Activated naive CD8-positive, alpha-beta T cell treated with anti-CD3 and anti-CD28 coated beads, Interleukin-2, amount 50 U/mL, for 24 hours (primary cell): ENCODE results near the gene RNF141.
A peak's percentile ranks its signal among the peaks of the same experiment; 100 is the strongest.

Experiments
- ATAC-seq: fragments of 150-1000 bp; cut with Tn5 transposase; one replicate; pipeline ENCODE4 v1.10.0; 2021
- DNase-seq: peaks from one replicate; pipeline ENCODE4 v3.0.0; 2021
- H3K27ac Mint-ChIP-seq: one replicate; pipeline ENCODE4 v1.8.0; 2021; ENCODE audit warnings: mild to moderate bottlenecking, mixed read lengths
- H3K27me3 Mint-ChIP-seq: one replicate; pipeline ENCODE4 v1.8.0; 2021; ENCODE audit warnings: mixed read lengths
- H3K36me3 Mint-ChIP-seq: one replicate; pipeline ENCODE4 v1.8.0; 2021; ENCODE audit warnings: low read depth, mixed read lengths
- H3K4me1 Mint-ChIP-seq: one replicate; pipeline ENCODE4 v1.8.0; 2021; ENCODE audit warnings: mixed read lengths
- H3K4me3 Mint-ChIP-seq: one replicate; pipeline ENCODE4 v1.8.0; 2021; ENCODE audit warnings: mild to moderate bottlenecking, moderate library complexity, mixed read lengths
- H3K9me3 Mint-ChIP-seq: one replicate; pipeline ENCODE4 v1.8.0; 2021; ENCODE audit warnings: mixed read lengths

The RNF141 gene

DNA sequence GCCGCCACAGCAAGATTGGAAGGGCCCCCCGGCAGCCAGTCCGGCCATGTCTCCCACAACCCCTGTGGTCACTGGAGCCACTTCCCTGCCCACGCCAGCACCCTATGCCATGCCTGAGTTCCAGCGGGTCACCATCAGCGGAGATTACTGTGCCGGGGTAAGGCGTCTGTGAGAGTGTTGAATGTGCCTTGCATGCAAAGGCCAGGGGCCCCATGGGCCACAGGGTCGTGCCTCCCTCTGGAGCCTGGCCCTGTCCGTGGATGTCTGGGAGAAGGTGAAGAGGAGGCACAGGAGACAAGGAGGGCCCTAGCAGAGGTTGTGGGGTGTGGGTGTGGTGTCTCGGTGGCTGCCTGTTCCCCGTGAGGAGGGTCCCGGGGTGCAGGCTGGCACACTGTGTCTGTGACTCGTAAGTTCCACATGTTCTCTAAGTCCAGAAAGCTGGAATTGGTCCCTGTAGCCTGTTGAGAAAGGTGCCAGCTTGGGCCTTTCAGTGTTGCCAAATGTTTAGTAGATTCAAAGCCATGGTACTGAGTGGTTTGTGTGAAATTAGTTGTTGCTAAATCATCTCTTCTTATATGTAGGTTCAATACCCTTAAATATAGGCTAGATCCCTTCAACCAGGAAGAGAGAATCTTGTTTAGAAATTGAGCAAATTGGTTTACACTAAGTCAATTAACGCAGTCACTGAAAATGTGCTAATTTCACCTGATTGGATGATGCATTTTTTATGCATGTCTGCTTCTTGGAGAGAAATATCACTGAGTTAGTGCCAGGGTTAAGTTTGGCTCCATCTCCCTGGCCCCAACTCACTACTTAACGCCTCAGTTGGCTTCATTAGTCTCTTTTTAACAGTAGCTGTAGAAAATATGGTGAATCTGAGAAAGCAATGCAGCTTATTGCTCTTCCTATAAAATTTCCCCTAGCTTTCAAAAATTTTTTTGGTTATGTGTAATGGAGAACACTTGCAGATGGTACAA is 62.1 kb downstream of the RNF141 start:
- no peaks in the 10 kb centered on the region for H3K27me3 Mint-ChIP-seq
- H3K36me3 Mint-ChIP-seq: peaks cover 16% of the 10 kb centered on the region
- H3K4me3 Mint-ChIP-seq: no peak overlapping the region
- ATAC-seq (no peak), DNase-seq (no peak)
- H3K4me1 Mint-ChIP-seq: peaks cover 23% of the 10 kb centered on the region
- H3K27ac Mint-ChIP-seq: peak overlapping the region; percentile 48
- H3K9me3 Mint-ChIP-seq: no peaks in the 10 kb centered on the region

- DNase-seq (no peak), ATAC-seq (peak; percentile 68)
- H3K36me3 Mint-ChIP-seq: peaks cover 16% of the 10 kb centered on the region
- peaks cover 23% of the 10 kb centered on the region for H3K4me1 Mint-ChIP-seq
- peak overlapping the region; percentile 48 for H3K27ac Mint-ChIP-seq
- no peak overlapping the region for H3K4me3 Mint-ChIP-seq
- no peaks in the 10 kb centered on the region for H3K9me3 Mint-ChIP-seq
- H3K27me3 Mint-ChIP-seq: no peaks in the 10 kb centered on the region
Observed at GRCh38 chr11:10478066-10478465, 62.9 kb downstream of the RNF141 start.

DNA sequence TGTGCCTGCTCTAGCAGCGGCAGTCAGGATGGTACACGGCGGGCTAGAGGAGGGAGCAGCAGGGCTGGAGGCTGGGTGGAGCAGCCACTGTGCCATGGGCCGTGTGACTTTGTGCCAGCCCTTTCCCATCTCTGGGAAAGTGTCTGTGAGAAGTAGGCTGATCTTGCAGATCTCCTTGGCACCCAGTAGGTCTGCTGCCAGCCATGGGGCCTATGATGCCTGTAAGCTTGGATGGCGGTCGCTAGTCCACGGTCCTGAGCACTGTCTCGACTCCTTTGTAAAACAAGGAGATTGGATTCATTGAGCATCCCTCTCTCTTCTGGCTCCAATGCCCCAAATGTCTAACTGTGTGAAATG is 63.3 kb downstream of the RNF141 start:
- H3K36me3 Mint-ChIP-seq: peaks cover 16% of the 10 kb centered on the region
- ATAC-seq (no peak), DNase-seq (no peak)
- H3K4me3 Mint-ChIP-seq: no peak overlapping the region
- H3K27ac Mint-ChIP-seq: no peak overlapping the region
- H3K9me3 Mint-ChIP-seq: no peaks in the 10 kb centered on the region
- peaks cover 23% of the 10 kb centered on the region for H3K4me1 Mint-ChIP-seq
- no peaks in the 10 kb centered on the region for H3K27me3 Mint-ChIP-seq

DNA sequence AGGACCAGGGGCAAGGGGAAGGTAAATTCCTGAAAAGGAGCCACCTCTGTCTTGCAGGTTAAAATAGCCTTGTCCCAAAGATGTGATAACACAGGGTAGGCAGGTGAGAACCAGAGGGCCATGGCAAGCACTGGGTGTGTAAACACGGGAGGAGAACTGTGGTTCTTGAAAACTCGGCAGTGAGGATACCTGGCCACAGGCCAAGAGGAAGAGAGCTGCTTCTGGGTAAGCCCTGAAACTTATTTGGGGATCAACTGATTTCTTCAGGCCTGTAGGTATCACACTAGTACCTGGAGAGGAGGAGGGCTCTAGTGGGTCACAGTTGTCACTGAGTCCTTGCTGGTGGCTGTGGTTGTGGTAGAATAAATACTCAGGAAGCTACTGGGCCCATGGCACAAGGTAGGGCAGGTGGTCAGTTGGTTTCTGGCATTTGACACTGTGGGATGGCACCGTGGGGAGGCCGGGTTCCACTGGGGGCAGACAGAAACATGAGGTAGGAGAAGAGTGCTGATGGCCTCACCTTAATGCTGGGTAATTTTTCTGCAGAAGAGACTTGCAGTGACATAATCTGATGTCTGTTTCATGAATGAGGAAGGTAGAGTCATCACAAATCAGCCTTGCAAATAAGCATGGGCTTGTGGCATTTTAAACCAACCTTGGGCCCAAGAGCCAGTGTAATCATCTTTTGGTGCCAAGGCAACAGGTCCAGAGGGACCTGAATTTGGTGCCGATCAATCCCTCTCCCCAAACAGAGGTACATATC is 63.9 kb downstream of the RNF141 start:
- no peak for DNase-seq
- H3K27ac Mint-ChIP-seq: no peak overlapping the region
- peaks cover 23% of the 10 kb centered on the region for H3K4me1 Mint-ChIP-seq
- H3K4me3 Mint-ChIP-seq: no peak overlapping the region
- H3K36me3 Mint-ChIP-seq: peaks cover 16% of the 10 kb centered on the region
- ATAC-seq: no peak
- H3K9me3 Mint-ChIP-seq: no peaks in the 10 kb centered on the region
- no peaks in the 10 kb centered on the region for H3K27me3 Mint-ChIP-seq

- ATAC-seq: no peak
- no peak overlapping the region for H3K27ac Mint-ChIP-seq
- no peak overlapping the region for H3K4me3 Mint-ChIP-seq
- no peaks in the 10 kb centered on the region for H3K27me3 Mint-ChIP-seq
- peaks cover 16% of the 10 kb centered on the region for H3K36me3 Mint-ChIP-seq
- no peaks in the 10 kb centered on the region for H3K9me3 Mint-ChIP-seq
- no peak for DNase-seq
- H3K4me1 Mint-ChIP-seq: peaks cover 23% of the 10 kb centered on the region
Observed at GRCh38 chr11:10476342-10476741, 64.6 kb downstream of the RNF141 start.

DNA sequence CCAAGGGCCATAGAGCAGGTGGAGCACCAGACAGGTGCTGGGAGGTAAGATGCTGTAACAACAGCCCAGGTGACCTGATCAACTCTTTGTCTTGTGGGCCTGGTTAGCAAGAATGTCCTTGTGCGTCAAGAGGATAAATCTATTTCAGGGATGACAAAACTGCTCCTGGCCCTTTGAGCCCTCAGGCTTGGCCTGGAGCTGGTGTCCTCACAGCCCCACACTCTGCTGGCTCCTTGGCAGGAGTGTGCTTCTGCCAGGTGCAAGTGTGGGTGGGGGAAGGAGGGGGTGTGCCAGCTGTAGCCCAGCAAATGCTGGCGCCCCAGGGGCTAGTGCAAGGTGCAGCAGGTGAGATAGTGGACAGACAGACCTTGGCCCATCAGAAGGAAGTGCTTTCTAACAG is 66.4 kb downstream of the RNF141 start:
- H3K36me3 Mint-ChIP-seq: peaks cover 16% of the 10 kb centered on the region
- no peak overlapping the region for H3K4me3 Mint-ChIP-seq
- H3K27me3 Mint-ChIP-seq: no peaks in the 10 kb centered on the region
- peaks cover 3% of the 10 kb centered on the region for H3K9me3 Mint-ChIP-seq
- H3K27ac Mint-ChIP-seq: no peak overlapping the region
- ATAC-seq (no peak), DNase-seq (no peak)
- H3K4me1 Mint-ChIP-seq: peaks cover 23% of the 10 kb centered on the region

- H3K4me3 Mint-ChIP-seq: no peak overlapping the region
- DNase-seq: no peak
- H3K9me3 Mint-ChIP-seq: peaks cover 3% of the 10 kb centered on the region
- H3K27ac Mint-ChIP-seq: no peak overlapping the region
- ATAC-seq: no peak
- H3K36me3 Mint-ChIP-seq: peaks cover 13% of the 10 kb centered on the region
- peaks cover 23% of the 10 kb centered on the region for H3K4me1 Mint-ChIP-seq
- no peaks in the 10 kb centered on the region for H3K27me3 Mint-ChIP-seq
Observed at GRCh38 chr11:10473371-10473770, 67.6 kb downstream of the RNF141 start.

- DNase-seq (no peak), ATAC-seq (no peak)
- H3K27me3 Mint-ChIP-seq: no peaks in the 10 kb centered on the region
- H3K27ac Mint-ChIP-seq: peak overlapping the region; percentile 32
- no peaks in the 10 kb centered on the region for H3K9me3 Mint-ChIP-seq
- peaks cover 44% of the 10 kb centered on the region for H3K36me3 Mint-ChIP-seq
- no peak overlapping the region for H3K4me3 Mint-ChIP-seq
- H3K4me1 Mint-ChIP-seq: peaks cover 36% of the 10 kb centered on the region
Observed at GRCh38 chr11:10462746-10463300, 78.2 kb downstream of the RNF141 start.
